ENCODE data around the gene DYNC1H1.

- TF ChIP-seq POLR2AphosphoS5 (IDR thresholded peaks at IDR 0.05; ENCODE audit: borderline replicate concordance, low read depth, low read length) (no peak), EZH2 (IDR thresholded peaks at IDR 0.05) (no peak), FOXP2 (optimal IDR thresholded peaks at IDR 0.05; ENCODE audit: control extremely low read depth, extremely low read length, insufficient read depth) (no peak)
Measured at GRCh38 chr14:102094101-102094500, 129.7 kb downstream of the DYNC1H1 start.

Measured in SK-N-MC (cell line).